ENCODE results near the gene GUCY2C.

GUCY2C gene

GRCh38 chr12:14570231-14570630 lies 126.2 kb downstream of the GUCY2C start (continued):
- TF ChIP-seq ZNF221 (tag by site-specific recombination; IDR thresholded peaks at IDR 0.05; ENCODE audit: borderline replicate concordance) (no peak), ZNF24 (tag by site-specific recombination; IDR thresholded peaks at IDR 0.05) (no peak), SP2 (tag by site-specific recombination; IDR thresholded peaks at IDR 0.05) (no peak), ZNF658 (tag by site-specific recombination; IDR thresholded peaks at IDR 0.05) (no peak), SP3 (tag by site-specific recombination; IDR thresholded peaks at IDR 0.05) (no peak)
- TF ChIP-seq, protein P1, sequence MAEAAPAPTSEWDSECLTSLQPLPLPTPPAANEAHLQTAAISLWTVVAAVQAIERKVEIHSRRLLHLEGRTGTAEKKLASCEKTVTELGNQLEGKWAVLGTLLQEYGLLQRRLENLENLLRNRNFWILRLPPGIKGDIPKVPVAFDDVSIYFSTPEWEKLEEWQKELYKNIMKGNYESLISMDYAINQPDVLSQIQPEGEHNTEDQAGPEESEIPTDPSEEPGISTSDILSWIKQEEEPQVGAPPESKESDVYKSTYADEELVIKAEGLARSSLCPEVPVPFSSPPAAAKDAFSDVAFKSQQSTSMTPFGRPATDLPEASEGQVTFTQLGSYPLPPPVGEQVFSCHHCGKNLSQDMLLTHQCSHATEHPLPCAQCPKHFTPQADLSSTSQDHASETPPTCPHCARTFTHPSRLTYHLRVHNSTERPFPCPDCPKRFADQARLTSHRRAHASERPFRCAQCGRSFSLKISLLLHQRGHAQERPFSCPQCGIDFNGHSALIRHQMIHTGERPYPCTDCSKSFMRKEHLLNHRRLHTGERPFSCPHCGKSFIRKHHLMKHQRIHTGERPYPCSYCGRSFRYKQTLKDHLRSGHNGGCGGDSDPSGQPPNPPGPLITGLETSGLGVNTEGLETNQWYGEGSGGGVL (tag by site-specific recombination; IDR thresholded peaks at IDR 0.05): no peak

DNA sequence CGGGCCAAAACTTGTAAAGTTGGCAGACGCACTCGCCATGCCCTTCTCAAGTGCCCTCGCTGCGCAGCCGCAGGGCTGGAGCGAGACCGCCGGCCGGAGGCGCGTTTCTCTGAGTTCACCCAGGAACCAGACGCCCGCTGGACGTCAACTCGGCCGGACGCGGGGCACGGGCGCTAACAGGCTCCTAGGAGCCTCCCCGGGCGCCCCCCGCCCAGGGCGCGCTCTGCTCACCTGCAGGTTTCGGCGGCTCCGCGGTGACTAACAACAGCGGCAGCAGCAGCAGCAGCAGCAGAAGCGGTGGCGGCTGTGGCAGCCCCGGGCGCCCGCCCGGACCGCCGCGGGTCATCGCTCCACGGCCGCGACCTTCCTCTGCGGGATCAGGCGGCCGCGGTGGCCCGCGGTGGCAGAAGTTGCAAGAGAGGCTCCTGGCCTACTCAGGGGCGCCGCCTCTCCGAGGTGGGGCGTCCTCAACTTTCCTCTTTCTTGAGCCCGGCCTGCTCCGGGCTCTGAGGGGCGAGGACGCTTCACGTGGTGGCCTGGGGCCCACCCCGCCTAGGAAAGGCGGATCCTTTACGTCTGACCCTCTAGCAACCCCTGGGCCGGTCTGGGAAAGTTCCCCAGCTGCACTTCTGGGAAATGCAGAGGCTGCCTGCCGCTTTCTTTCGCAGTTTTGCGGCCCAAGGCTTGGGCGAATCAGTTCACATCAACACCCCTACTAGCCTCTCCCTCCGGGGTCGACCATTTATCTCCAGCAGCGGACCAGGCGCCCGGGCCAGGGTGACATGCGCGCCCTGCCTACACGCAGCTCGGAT lies 128.8 kb downstream of the GUCY2C start, which contains the start of gene PLBD1:
Gene PLBD1 (minus strand): TSS at position 533 of the 812 bp plus-strand sequence. CDS start 187 bp downstream, at position 346.
- Histone ChIP-seq H3K4me3 (ENCODE audit: low read depth, low read length) (peak within 1 kb of the TSS; percentile 30), H3K36me3 (ENCODE audit: control insufficient read depth in 2 of 2, insufficient read depth in 1 of 2, low read length in 2 of 2) (no peaks in the 10 kb centered on the region), H3K4me1 (ENCODE audit: control insufficient read depth, insufficient read depth, low read length) (no peaks in the 10 kb centered on the region), H3K9me3 (ENCODE audit: control insufficient read depth, insufficient read depth, low read depth, low read length) (no peaks in the 10 kb centered on the region), H3K27ac (ENCODE audit: extremely low read depth, low read depth, low read length) (no peak within 1 kb of the TSS)
- POLR2A ChIA-PET: no interaction called here
- TF ChIP-seq ZNF148 (tag by site-specific recombination; IDR thresholded peaks at IDR 0.05; ENCODE audit: borderline replicate concordance): no peak
- CTCF ChIA-PET: no interaction called here

DNA sequence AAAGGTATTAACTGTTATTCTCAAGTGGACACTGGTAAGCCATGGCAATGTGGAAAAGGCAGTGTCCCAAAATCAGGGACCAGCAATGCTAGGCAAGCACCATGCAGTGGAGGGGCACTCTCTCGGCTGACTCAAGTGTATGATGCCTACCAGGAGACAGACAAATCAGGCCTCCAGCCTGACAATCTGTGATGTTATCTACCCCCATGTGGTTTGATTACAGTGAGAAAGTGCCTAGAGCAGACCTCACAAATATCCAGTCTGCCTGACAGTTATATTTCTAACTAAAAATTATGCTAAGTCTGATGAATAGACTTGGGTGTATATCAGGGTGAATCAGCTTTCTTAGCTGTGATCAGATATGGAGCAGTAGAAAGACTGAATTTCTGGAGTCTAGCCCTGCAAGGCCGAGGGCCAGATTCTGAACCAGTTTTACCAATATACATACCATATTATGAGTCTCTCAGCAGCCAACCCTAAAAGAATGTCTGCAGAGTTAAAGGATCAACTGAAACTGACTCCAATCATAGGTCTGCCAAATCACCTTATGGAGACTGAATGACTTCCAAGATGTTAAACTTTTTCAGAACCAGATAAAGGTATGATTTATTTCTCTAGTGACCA lies 132.0 kb downstream of the GUCY2C start:
- H3K27ac ChIP-seq (ENCODE audit: extremely low read depth, low read depth, low read length): no peak overlapping the region
- H3K9me3 ChIP-seq (ENCODE audit: control insufficient read depth, insufficient read depth, low read depth, low read length): no peaks in the 10 kb centered on the region
- no peaks in the 10 kb centered on the region for H3K4me1 ChIP-seq (ENCODE audit: control insufficient read depth, insufficient read depth, low read length)
- TF ChIP-seq ZNF16 (tag by site-specific recombination; IDR thresholded peaks at IDR 0.05; ENCODE audit: low read depth) (no peak), ZXDB (tag by site-specific recombination; IDR thresholded peaks at IDR 0.05) (no peak), ZBTB17 (tag by site-specific recombination; IDR thresholded peaks at IDR 0.05) (no peak), ZNF544 (tag by site-specific recombination; IDR thresholded peaks at IDR 0.05) (no peak), ZNF341 (tag by site-specific recombination; IDR thresholded peaks at IDR 0.05; ENCODE audit: low read depth) (no peak), ZNF433 (tag by site-specific recombination; IDR thresholded peaks at IDR 0.05; ENCODE audit: low read depth) (no peak), ZNF366 (tag by site-specific recombination; conservative IDR thresholded peaks at IDR 0.05) (no peak), ZNF792 (tag by site-specific recombination; IDR thresholded peaks at IDR 0.05) (no peak), HOXD13 (CRISPR knock-in tag; IDR thresholded peaks at IDR 0.05; ENCODE audit: borderline replicate concordance) (no peak), KLF17 (tag by site-specific recombination; IDR thresholded peaks at IDR 0.05) (no peak), FEZF1 (tag by site-specific recombination; IDR thresholded peaks at IDR 0.05) (no peak), ZNF350 (tag by site-specific recombination; IDR thresholded peaks at IDR 0.05) (no peak), YY2 (tag by site-specific recombination; IDR thresholded peaks at IDR 0.05) (no peak)
- TF ChIP-seq, protein P2, sequence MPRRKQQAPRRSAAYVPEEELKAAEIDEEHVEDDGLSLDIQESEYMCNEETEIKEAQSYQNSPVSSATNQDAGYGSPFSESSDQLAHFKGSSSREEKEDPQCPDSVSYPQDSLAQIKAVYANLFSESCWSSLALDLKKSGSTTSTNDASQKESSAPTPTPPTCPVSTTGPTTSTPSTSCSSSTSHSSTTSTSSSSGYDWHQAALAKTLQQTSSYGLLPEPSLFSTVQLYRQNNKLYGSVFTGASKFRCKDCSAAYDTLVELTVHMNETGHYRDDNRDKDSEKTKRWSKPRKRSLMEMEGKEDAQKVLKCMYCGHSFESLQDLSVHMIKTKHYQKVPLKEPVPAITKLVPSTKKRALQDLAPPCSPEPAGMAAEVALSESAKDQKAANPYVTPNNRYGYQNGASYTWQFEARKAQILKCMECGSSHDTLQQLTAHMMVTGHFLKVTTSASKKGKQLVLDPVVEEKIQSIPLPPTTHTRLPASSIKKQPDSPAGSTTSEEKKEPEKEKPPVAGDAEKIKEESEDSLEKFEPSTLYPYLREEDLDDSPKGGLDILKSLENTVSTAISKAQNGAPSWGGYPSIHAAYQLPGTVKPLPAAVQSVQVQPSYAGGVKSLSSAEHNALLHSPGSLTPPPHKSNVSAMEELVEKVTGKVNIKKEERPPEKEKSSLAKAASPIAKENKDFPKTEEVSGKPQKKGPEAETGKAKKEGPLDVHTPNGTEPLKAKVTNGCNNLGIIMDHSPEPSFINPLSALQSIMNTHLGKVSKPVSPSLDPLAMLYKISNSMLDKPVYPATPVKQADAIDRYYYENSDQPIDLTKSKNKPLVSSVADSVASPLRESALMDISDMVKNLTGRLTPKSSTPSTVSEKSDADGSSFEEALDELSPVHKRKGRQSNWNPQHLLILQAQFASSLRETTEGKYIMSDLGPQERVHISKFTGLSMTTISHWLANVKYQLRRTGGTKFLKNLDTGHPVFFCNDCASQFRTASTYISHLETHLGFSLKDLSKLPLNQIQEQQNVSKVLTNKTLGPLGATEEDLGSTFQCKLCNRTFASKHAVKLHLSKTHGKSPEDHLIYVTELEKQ (tag by site-specific recombination; IDR thresholded peaks at IDR 0.05; ENCODE audit: borderline replicate concordance): no peak
- no peaks in the 10 kb centered on the region for H3K36me3 ChIP-seq (ENCODE audit: control insufficient read depth in 2 of 2, insufficient read depth in 1 of 2, low read length in 2 of 2)
- no peak overlapping the region for H3K4me3 ChIP-seq (ENCODE audit: low read depth, low read length)
- ChIA-PET CTCF (no interaction called here), POLR2A (no interaction called here)
